Transverse colon (tissue), 4 donors: ENCODE results near the gene ROBO1. TPM values are rescaled to one million over a fixed set of nuclear protein-coding genes. Genes with fewer than 3 reads are reported as not detected.

Source experiments
- DNase-seq: peaks from one replicate; pipeline ENCODE4 v3.0.0-alpha.2; 2019
- H3K27ac ChIP-seq, 4 donors: fragments of 200-600 bp; sonication (generic); 2 replicates each; pipeline ENCODE4 v1.5.1; 2016 to 2018; ENCODE audit warnings: inconsistent platforms in 4 of 4
- H3K27me3 ChIP-seq: fragments of 200-600 bp; sonication (generic); 2 replicates; pipeline ENCODE4 v1.5.1; 2017; ENCODE audit warnings: inconsistent platforms
- H3K36me3 ChIP-seq, 4 donors: fragments of 200-600 bp; sonication (generic); 2 replicates each; pipeline ENCODE4 v1.5.1; 2017 to 2019; ENCODE audit warnings: inconsistent platforms in 4 of 4
- H3K4me1 ChIP-seq, 4 donors: fragments of 200-600 bp; sonication (generic); 2 replicates each; pipeline ENCODE4 v1.5.1; 2017 to 2020; ENCODE audit warnings: inconsistent platforms in 4 of 4
- H3K4me3 ChIP-seq, 4 donors: fragments of 200-600 bp; sonication (generic); 1 replicate in 1 of 4; 2 replicates in 3 of 4; pipeline versions ENCODE4 v1.5.1 to v1.6.1; 2017 to 2019; ENCODE audit warnings: inconsistent platforms in 4 of 4
- H3K9me3 ChIP-seq, 2 donors: fragments of 200-600 bp; sonication (generic); 2 replicates each; pipeline ENCODE4 v1.5.1; 2017 to 2019; ENCODE audit warnings: inconsistent platforms in 2 of 2
- EP300 ChIP-seq: sonication (generic); formaldehyde crosslinking; IDR thresholded peaks from one replicate; pipeline ENCODE4 v1.6.1; 2017; ENCODE audit warnings: antibody characterized with exemption, low read depth
- POLR2A ChIP-seq: fragments of 450-650 bp; IDR thresholded peaks from one replicate; pipeline ENCODE4 v1.6.1; 2016; ENCODE audit warnings: antibody characterized with exemption, mild to moderate bottlenecking, moderate library complexity
- POLR2AphosphoS5 ChIP-seq, 3 donors: sonication (generic); formaldehyde crosslinking; IDR thresholded peaks; one replicate each; pipeline ENCODE4 v1.6.1; 2016; ENCODE audit warnings: antibody characterized with exemption in 3 of 3
- WGBS, 2 donors: methylation state at CpG; one replicate each; pipeline ENCODE4 v1.1.5; 2018; ENCODE audit warnings: low coverage in 1 of 2; 5-methylcytosine and 5-hydroxymethylcytosine counted together
- in situ Hi-C, 4 donors: fragments of 200-750 bp; cut with MboI; loops; one replicate each; pipeline versions ENCODE4 v1.15.0 to v1.15.1; 2017; ENCODE audit warnings: low sequenced_read_pairs in 3 of 4, low pct_ligation_motif_present in 1 of 4, low pct_unique_long_range_greater_than_20kb in 1 of 4
- intact Hi-C: fragments of 100-400 bp; cut with DNase I; formaldehyde crosslinking; loops from one replicate; pipeline ENCODE4 v1.15.1; 2023; ENCODE audit warnings: low total_unique reads
- total RNA-seq, 4 donors: library from RNA; depleted of rRNA; stranded (reverse); fragments of >200 nt; gene quantifications; one replicate each; pipeline ENCODE4 v1.1.0, GENCODE V29; 2016
- TF ChIP-seq, protein P1 (sequence below), 5 experiments: fragments of 200-600 bp in 3 of 5; fragments of 450-650 bp in 2 of 5; sonication (generic) in 3 of 5; IDR thresholded peaks; 1 replicate in 2 of 5; 2 replicates in 3 of 5; pipeline ENCODE4 v1.5.1; 2016 to 2017; ENCODE audit warnings: antibody characterized with exemption in 5 of 5, inconsistent platforms in 3 of 5, mild to moderate bottlenecking in 2 of 5, moderate library complexity in 1 of 5

The ROBO1 gene
- total RNA-seq, 4 donors from 2014 or later, result 7.6 to 68.7 (median 9.1) TPM

DNA sequence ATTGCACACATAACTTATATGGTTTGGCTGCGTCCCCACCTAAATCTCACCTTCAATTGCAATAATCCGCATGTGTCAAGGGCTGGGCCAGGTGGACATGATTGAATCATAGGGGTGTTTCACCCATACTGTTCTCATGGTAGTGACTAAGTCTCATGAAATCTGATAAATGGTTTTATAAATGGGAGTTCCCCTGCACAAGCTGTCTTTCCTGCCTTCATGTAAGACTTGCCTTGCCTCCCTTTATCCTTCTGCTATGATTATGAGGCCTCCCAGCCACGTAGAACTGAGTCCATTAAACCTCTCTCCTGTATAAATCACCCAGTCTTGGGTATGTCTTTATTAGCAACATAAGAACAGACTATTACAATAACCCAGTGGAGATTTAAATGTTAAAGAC, 653.9 kb downstream of the ROBO1 start:
- Histone ChIP-seq H3K27ac (no peak overlapping the region), H3K27me3 (no peaks in the 10 kb centered on the region), H3K9me3 (no peaks in the 10 kb centered on the region), H3K4me1 (no peaks in the 10 kb centered on the region), H3K36me3 (no peaks in the 10 kb centered on the region), H3K4me3 (no peak overlapping the region)
- 49 to 58% methylated on average over 2 to 3 of the region's 3 CpGs for WGBS, 2 donors
- TF ChIP-seq, protein P1, sequence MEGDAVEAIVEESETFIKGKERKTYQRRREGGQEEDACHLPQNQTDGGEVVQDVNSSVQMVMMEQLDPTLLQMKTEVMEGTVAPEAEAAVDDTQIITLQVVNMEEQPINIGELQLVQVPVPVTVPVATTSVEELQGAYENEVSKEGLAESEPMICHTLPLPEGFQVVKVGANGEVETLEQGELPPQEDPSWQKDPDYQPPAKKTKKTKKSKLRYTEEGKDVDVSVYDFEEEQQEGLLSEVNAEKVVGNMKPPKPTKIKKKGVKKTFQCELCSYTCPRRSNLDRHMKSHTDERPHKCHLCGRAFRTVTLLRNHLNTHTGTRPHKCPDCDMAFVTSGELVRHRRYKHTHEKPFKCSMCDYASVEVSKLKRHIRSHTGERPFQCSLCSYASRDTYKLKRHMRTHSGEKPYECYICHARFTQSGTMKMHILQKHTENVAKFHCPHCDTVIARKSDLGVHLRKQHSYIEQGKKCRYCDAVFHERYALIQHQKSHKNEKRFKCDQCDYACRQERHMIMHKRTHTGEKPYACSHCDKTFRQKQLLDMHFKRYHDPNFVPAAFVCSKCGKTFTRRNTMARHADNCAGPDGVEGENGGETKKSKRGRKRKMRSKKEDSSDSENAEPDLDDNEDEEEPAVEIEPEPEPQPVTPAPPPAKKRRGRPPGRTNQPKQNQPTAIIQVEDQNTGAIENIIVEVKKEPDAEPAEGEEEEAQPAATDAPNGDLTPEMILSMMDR (IDR thresholded peaks at IDR 0.05), result no peak
- no peak for TF ChIP-seq POLR2AphosphoS5 (IDR thresholded peaks at IDR 0.05)
- no peak for TF ChIP-seq POLR2A
- in situ Hi-C loops (no loop called here), intact Hi-C loops (no loop called here)
- no peak for DNase-seq

DNA sequence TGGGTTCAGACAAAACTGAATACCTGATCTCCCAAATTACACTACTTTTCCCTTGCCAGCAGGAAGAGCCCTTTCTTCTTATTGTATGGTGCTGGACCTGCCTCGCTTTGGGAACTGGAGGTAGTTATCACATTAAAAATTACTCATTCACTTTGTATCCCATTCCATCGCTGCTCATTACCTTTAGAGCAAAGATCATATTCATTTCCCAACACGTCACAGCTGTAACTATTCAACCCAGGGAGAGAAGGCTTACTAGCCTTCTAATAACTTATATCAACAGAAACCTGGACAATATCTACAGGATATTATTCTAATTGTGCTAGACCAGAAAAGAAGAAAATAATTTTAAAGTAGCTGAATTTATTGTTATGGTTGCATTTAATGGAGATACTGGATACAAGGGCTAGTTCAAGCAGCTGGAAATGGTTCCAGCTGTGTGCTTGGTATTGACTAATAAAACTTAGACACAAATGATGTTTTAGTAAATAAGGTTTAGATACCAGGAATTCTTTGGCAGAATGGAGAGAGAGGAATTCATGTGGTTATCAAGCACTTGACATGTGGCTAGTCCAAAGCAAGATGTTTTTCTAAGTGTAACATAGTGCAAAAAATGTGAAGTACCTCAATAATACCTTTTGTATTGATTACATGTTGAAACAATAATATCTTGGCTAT, 656.3 kb downstream of the ROBO1 start:
- no peak overlapping the region for H3K27ac ChIP-seq
- WGBS, 2 donors, result 69 to 81% methylated on average over 3 of the region's 3 CpGs
- H3K9me3 ChIP-seq, result no peaks in the 10 kb centered on the region
- in situ Hi-C loops (no loop called here), intact Hi-C loops (no loop called here)
- no peaks in the 10 kb centered on the region for H3K27me3 ChIP-seq
- H3K36me3 ChIP-seq, result no peaks in the 10 kb centered on the region
- H3K4me1 ChIP-seq, result no peaks in the 10 kb centered on the region
- no peak overlapping the region for H3K4me3 ChIP-seq
- TF ChIP-seq POLR2AphosphoS5 (IDR thresholded peaks at IDR 0.05) (no peak), EP300 (no peak), POLR2A (no peak)
- TF ChIP-seq, protein P1 (IDR thresholded peaks at IDR 0.05), result no peak
- no peak for DNase-seq

DNA sequence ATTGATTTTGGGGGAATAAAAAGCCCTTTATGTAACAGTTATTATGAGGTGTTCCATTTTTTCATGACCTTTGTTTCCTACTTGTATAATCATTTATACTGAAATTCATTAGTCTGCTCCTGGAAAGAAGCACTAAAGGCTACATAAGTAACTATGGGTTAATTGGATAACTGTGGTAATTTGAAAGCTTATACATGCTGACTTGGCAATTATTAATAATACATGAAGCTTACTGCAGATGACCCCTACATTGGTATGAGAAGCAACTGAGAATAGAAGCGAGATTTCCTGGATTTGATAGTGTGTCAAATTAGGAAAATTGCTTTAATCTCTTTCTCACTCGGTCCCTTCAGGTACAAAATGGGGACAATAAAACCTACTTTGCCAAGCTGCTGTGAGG, 658.0 kb downstream of the ROBO1 start:
- no peak for TF ChIP-seq POLR2A
- TF ChIP-seq, protein P1 (IDR thresholded peaks at IDR 0.05), result no peak
- TF ChIP-seq POLR2AphosphoS5 (IDR thresholded peaks at IDR 0.05), result no peak
- TF ChIP-seq EP300, result no peak
- H3K9me3 ChIP-seq, result no peaks in the 10 kb centered on the region
- H3K27me3 ChIP-seq, result no peaks in the 10 kb centered on the region
- no peaks in the 10 kb centered on the region for H3K36me3 ChIP-seq
- no peak overlapping the region for H3K27ac ChIP-seq
- no peak for DNase-seq
- in situ Hi-C loops (no loop called here), intact Hi-C loops (no loop called here)
- 78 to 90% methylated on average over 2 of the region's 2 CpGs for WGBS, 2 donors
- H3K4me3 ChIP-seq, result no peak overlapping the region
- no peaks in the 10 kb centered on the region for H3K4me1 ChIP-seq

DNA sequence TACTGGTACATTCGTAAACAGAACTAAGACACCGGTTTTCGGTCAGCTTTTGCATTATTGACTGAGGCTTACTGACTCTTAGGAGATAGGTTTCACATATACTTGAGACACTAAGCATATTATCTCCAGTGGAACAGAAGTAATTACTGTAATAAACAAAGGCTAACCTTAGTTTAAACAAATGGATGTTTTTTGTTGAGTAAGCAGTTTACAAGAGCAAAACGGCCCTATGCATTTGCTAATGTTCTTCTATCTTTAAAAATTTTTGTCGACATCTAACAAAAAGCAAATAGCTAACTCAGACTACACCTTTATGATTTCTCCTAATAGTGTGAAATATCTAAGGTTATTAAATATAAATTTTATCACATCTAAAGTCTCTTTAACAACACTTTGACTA, 664.5 kb downstream of the ROBO1 start:
- Histone ChIP-seq H3K4me3 (no peak overlapping the region), H3K9me3 (no peaks in the 10 kb centered on the region), H3K4me1 (no peaks in the 10 kb centered on the region), H3K27ac (no peak overlapping the region), H3K36me3 (no peaks in the 10 kb centered on the region), H3K27me3 (no peaks in the 10 kb centered on the region)
- 72 to 87% methylated on average over 5 of the region's 5 CpGs for WGBS, 2 donors
- TF ChIP-seq POLR2AphosphoS5 (IDR thresholded peaks at IDR 0.05) (no peak), POLR2A (no peak)
- DNase-seq, result no peak
- in situ Hi-C loops (no loop called here), intact Hi-C loops (no loop called here)
